GM18951 (cell line): ENCODE data around the gene SRSF12.
"Not testable (repeated sequence)": the region's sequence is repeated elsewhere in the genome, so short reads cannot be mapped to it uniquely, and the experiment has no call there.

ENCODE experiments used
- POLR2A ChIP-seq: IDR thresholded peaks from 4 replicates; pipeline ENCODE4 v1.6.1; 2011; ENCODE audit warnings: mild to moderate bottlenecking; ENCODE audit not compliant: insufficient read length, insufficient read depth; ENCODE audit errors: extremely low read depth
- in situ Hi-C: fragments of 300-500 bp; cut with MboI; formaldehyde crosslinking; loops from one replicate; pipeline ENCODE4 v1.12.0; 2022; ENCODE audit warnings: low sequenced_read_pairs, mixed read lengths, inconsistent platforms; ENCODE audit not compliant: unreplicated experiment

The SRSF12 gene

GRCh38 chr6:89071036-89071435, 46.8 kb downstream of the SRSF12 start:
- no peak for TF ChIP-seq POLR2A
- in situ Hi-C loops: no loop called here

GRCh38 chr6:89069536-89070163, 48.2 kb downstream of the SRSF12 start:
- no peak for TF ChIP-seq POLR2A
- in situ Hi-C loops: no loop called here

GRCh38 chr6:89068695-89069094, 49.2 kb downstream of the SRSF12 start:
- in situ Hi-C loops: no loop called here
- no peak for TF ChIP-seq POLR2A

GRCh38 chr6:89067796-89068195, 50.1 kb downstream of the SRSF12 start:
- in situ Hi-C loops: no loop called here
- TF ChIP-seq POLR2A: no peak

GRCh38 chr6:89066940-89067646, 50.8 kb downstream of the SRSF12 start:
- in situ Hi-C loops: no loop called here
- TF ChIP-seq POLR2A: no peak

GRCh38 chr6:89066121-89066520, 51.8 kb downstream of the SRSF12 start:
- in situ Hi-C loops: not testable (repeated sequence)

GRCh38 chr6:89064931-89065330, 52.9 kb downstream of the SRSF12 start:
- in situ Hi-C loops: not testable (repeated sequence)

GRCh38 chr6:89063881-89064280, 54.0 kb downstream of the SRSF12 start:
- TF ChIP-seq POLR2A: no peak
- in situ Hi-C loops: no loop called here

- in situ Hi-C loops: no loop called here
- no peak for TF ChIP-seq POLR2A
These were observed 58.6 kb downstream of the SRSF12 start for GRCh38 chr6:89059227-89059626.

- TF ChIP-seq POLR2A: no peak
- in situ Hi-C loops: no loop called here
These were observed 59.2 kb downstream of the SRSF12 start for GRCh38 chr6:89058627-89059026.

- in situ Hi-C loops: no loop called here
- no peak for TF ChIP-seq POLR2A
These were observed 60.1 kb downstream of the SRSF12 start for GRCh38 chr6:89057759-89058158.

GRCh38 chr6:89054208-89054607, 63.7 kb downstream of the SRSF12 start:
- TF ChIP-seq POLR2A: no peak
- in situ Hi-C loops: no loop called here

- no peak for TF ChIP-seq POLR2A
- in situ Hi-C loops: no loop called here
These were observed 66.2 kb downstream of the SRSF12 start for GRCh38 chr6:89051676-89052075.

- TF ChIP-seq POLR2A: no peak
- in situ Hi-C loops: no loop called here
These were observed 67.2 kb downstream of the SRSF12 start for GRCh38 chr6:89050697-89051096.

- no peak for TF ChIP-seq POLR2A
These were observed 67.7 kb downstream of the SRSF12 start for GRCh38 chr6:89050155-89050554.

GRCh38 chr6:89048985-89049384, 68.9 kb downstream of the SRSF12 start:
- in situ Hi-C loops: no loop called here

More at GRCh38 chr6:89050155-89050554, 67.7 kb downstream of the SRSF12 start:
- in situ Hi-C loops: no loop called here

More at GRCh38 chr6:89048985-89049384, 68.9 kb downstream of the SRSF12 start:
- no peak for TF ChIP-seq POLR2A
